AG04449 (cell line): Measurements from ENCODE around the gene ZFAND2B.

Source experiments
- CTCF ChIA-PET: fragments of 350-600 bp; formaldehyde crosslinking; extraction: SDS; loops from one replicate; lab custom pipeline; 2021; ENCODE audit warnings: antibody characterized with exemption; lab: Yijun Ruan, JAX
- POLR2A ChIA-PET: fragments of 400-600, 350-600 bp; formaldehyde crosslinking; extraction: SDS; loops from one replicate; lab custom pipeline; 2020; ENCODE audit warnings: antibody characterized with exemption, inconsistent platforms; lab: Yijun Ruan, JAX
- DNase-seq: peaks from one replicate; pipeline ENCODE4 v3.0.0-alpha.2; 2010; ENCODE audit warnings: low read depth, low spot score
- H3K4me3 ChIP-seq: 2 replicates; pipeline ENCODE4 v1.5.1; 2011; ENCODE audit warnings: low read depth, mild to moderate bottlenecking, control low read depth, low read length
- TF ChIP-seq, protein P1 (sequence below): IDR thresholded peaks from one replicate; pipeline ENCODE4 v1.5.1; 2011; ENCODE audit warnings: mild to moderate bottlenecking, moderate library complexity, low read length, control low read depth, inconsistent platforms; ENCODE audit not compliant: insufficient read depth; ENCODE audit errors: missing control alignments

The ZFAND2B gene

GRCh38 chr2:219173176-219173575 lies 33.4 kb upstream of the ZFAND2B start:
- POLR2A ChIA-PET: interaction anchor here (0.9 kb wide), 1 partner anchor 120 kb away, joined by 3 read pairs; no protein-coding TSS in a partner anchor

GRCh38 chr2:219174146-219174545 lies 32.4 kb upstream of the ZFAND2B start:
- CTCF ChIA-PET: interaction anchor here (0.6 to 9.4 kb wide), 10 partner anchors 9 to 177 kb away, joined by 3 to 154 read pairs (median 12); partner anchors contain the start of gene NHEJ1
- H3K4me3 ChIP-seq: no peak overlapping the region
- no peak for DNase-seq
- POLR2A ChIA-PET: interaction anchor here (0.9 kb wide), 1 partner anchor 119 kb away, joined by 3 read pairs; no protein-coding TSS in a partner anchor
- TF ChIP-seq, protein P1, sequence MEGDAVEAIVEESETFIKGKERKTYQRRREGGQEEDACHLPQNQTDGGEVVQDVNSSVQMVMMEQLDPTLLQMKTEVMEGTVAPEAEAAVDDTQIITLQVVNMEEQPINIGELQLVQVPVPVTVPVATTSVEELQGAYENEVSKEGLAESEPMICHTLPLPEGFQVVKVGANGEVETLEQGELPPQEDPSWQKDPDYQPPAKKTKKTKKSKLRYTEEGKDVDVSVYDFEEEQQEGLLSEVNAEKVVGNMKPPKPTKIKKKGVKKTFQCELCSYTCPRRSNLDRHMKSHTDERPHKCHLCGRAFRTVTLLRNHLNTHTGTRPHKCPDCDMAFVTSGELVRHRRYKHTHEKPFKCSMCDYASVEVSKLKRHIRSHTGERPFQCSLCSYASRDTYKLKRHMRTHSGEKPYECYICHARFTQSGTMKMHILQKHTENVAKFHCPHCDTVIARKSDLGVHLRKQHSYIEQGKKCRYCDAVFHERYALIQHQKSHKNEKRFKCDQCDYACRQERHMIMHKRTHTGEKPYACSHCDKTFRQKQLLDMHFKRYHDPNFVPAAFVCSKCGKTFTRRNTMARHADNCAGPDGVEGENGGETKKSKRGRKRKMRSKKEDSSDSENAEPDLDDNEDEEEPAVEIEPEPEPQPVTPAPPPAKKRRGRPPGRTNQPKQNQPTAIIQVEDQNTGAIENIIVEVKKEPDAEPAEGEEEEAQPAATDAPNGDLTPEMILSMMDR: no peak

More at GRCh38 chr2:219173176-219173575, 33.4 kb upstream of the ZFAND2B start:
- no peak overlapping the region for H3K4me3 ChIP-seq
- DNase-seq: no peak
- TF ChIP-seq, protein P1: no peak
- CTCF ChIA-PET: interaction anchor here (0.8 to 9.4 kb wide), 11 partner anchors 13 to 149 kb away, joined by 3 to 154 read pairs (median 15); partner anchors contain the start of genes NHEJ1 and ZFAND2B

GRCh38 chr2:219174801-219175200 lies 31.8 kb upstream of the ZFAND2B start:
- no peak for DNase-seq
- no peak overlapping the region for H3K4me3 ChIP-seq
- ChIA-PET CTCF (interaction anchor here (0.7 to 9.4 kb wide), 10 partner anchors 10 to 176 kb away, joined by 3 to 154 read pairs (median 13); partner anchors contain the start of gene NHEJ1), POLR2A (no interaction called here)
- TF ChIP-seq, protein P1: no peak

- TF ChIP-seq, protein P1: no peak
- no peak for DNase-seq
- ChIA-PET CTCF (interaction anchor here (0.7 to 9.4 kb wide), 13 partner anchors 9 to 195 kb away, joined by 3 to 154 read pairs (median 6); partner anchors contain the start of genes CFAP65 and NHEJ1), POLR2A (interaction anchor here (1.0 to 1.6 kb wide), 2 partner anchors 25 to 31 kb away, joined by 3 to 10 read pairs; partner anchors contain the start of gene ZFAND2B)
- H3K4me3 ChIP-seq: peak overlapping the region; percentile 84
These were observed 31.1 kb upstream of the ZFAND2B start for GRCh38 chr2:219175486-219175885.

- TF ChIP-seq, protein P1: peak; percentile 31
- POLR2A ChIA-PET: interaction anchor here (0.6 to 1.7 kb wide), 9 partner anchors 13 to 114 kb away, joined by 3 to 10 read pairs (median 3); partner anchors contain the start of genes ABCB6, DNAJB2, NHEJ1 and ZFAND2B
- DNase-seq: no peak
- peak overlapping the region; percentile 84 for H3K4me3 ChIP-seq
- CTCF ChIA-PET: interaction anchor here (0.6 to 9.4 kb wide), 18 partner anchors 9 to 196 kb away, joined by 3 to 154 read pairs (median 4); partner anchors contain the start of genes CFAP65, NHEJ1 and ZFAND2B
These were observed 30.4 kb upstream of the ZFAND2B start for GRCh38 chr2:219175928-219176817.
